ENCODE data around the gene APOA5. TPM values are rescaled to one million over a fixed set of nuclear protein-coding genes. Genes with fewer than 3 reads are reported as not detected.

APOA5 gene
- total and polyA plus RNA-seq, 2 of the 13 experiments (the other 11 are each of a cell fraction or from before 2014, with no cell fraction given): 44.0 to 49.1 TPM

- no peak for TF ChIP-seq REST (IDR thresholded peaks at IDR 0.05; ENCODE audit: borderline replicate concordance in 1 of 2, low read depth in 1 of 2, low read length in 2 of 2)
- TF ChIP-seq RARG (CRISPR knock-in tag; IDR thresholded peaks at IDR 0.05; ENCODE audit: low read depth): no peak
- peak; percentile 81 for TF ChIP-seq NCOA5 (CRISPR knock-in tag; IDR thresholded peaks at IDR 0.05)
- no peak for TF ChIP-seq ZEB1 (IDR thresholded peaks at IDR 0.05; ENCODE audit: insufficient replicate concordance, low read depth)
- no peak; the same call in 1 of the 2 replicates for TF ChIP-seq ZNF350 (CRISPR knock-in tag; IDR thresholded peaks at IDR 0.05; ENCODE audit: borderline replicate concordance, low read depth)
- TF ChIP-seq ETV5 (CRISPR knock-in tag; IDR thresholded peaks at IDR 0.05; ENCODE audit: borderline replicate concordance): no peak
- peak; percentile 36; the same call in 1 of the 2 replicates for TF ChIP-seq TAF1 (CRISPR knock-in tag; IDR thresholded peaks at IDR 0.05)
- TF ChIP-seq ZBTB26 (CRISPR knock-in tag; IDR thresholded peaks at IDR 0.05; ENCODE audit: borderline replicate concordance): no peak; the same call in 1 of the 2 replicates
- TF ChIP-seq HMG20A (CRISPR knock-in tag; IDR thresholded peaks at IDR 0.05; ENCODE audit: borderline replicate concordance): no peak; the same call in none of the 2 replicates
- TF ChIP-seq ZNF136 (CRISPR knock-in tag; IDR thresholded peaks at IDR 0.05; ENCODE audit: low read depth): no peak
- TF ChIP-seq ZBTB34 (CRISPR knock-in tag; IDR thresholded peaks at IDR 0.05): 0 out of 2 replicates have a peak, but pooled peaks have one; percentile 37
- TF ChIP-seq POLR2AphosphoS2 (IDR thresholded peaks at IDR 0.05; ENCODE audit: low read depth, low read length): peak; percentile 75; the same call in 1 of the 2 replicates
- peak in 1 of 2 experiments; percentile 52; a peak in 1 of 4 replicates for TF ChIP-seq POLR2A (IDR thresholded peaks at IDR 0.05; ENCODE audit: insufficient read depth in 1 of 2, low read depth in 2 of 2, low read length in 2 of 2)
- TF ChIP-seq EHMT2 (IDR thresholded peaks at IDR 0.05; ENCODE audit: borderline replicate concordance, low read depth, low read length): no peak
- peak; percentile 29; the same call in 1 of the 2 replicates for TF ChIP-seq ZMYM4 (CRISPR knock-in tag; IDR thresholded peaks at IDR 0.05)
- no peak for TF ChIP-seq ZNF800 (CRISPR knock-in tag; IDR thresholded peaks at IDR 0.05)
- 0 out of 2 replicates have a peak, but pooled peaks have one; percentile 12 for TF ChIP-seq CEBPG (CRISPR knock-in tag; IDR thresholded peaks at IDR 0.05)
- TF ChIP-seq ZFP41 (CRISPR knock-in tag; IDR thresholded peaks at IDR 0.05; ENCODE audit: borderline replicate concordance): peak; percentile 19; the same call in 1 of the 2 replicates
These were observed 42.3 kb upstream of the APOA5 start (continued) for GRCh38 chr11:116833816-116834534.

Measured in HepG2 (cell line).